Activated naive CD8-positive, alpha-beta T cell treated with anti-CD3 and anti-CD28 coated beads for 36 hours (primary cell): ENCODE measurements around the gene SPATA2L. TPM values are rescaled to one million over a fixed set of nuclear protein-coding genes. Genes with fewer than 3 reads are reported as not detected.

ENCODE experiments used
- DNase-seq: peaks from one replicate; pipeline ENCODE4 v3.0.0; 2021
- H3K27ac Mint-ChIP-seq: one replicate; pipeline ENCODE4 v1.8.0; 2022; ENCODE audit warnings: mild to moderate bottlenecking, moderate library complexity, mixed read lengths
- H3K27me3 Mint-ChIP-seq: one replicate; pipeline ENCODE4 v1.8.0; 2022; ENCODE audit warnings: mild to moderate bottlenecking, mixed read lengths
- H3K36me3 Mint-ChIP-seq: one replicate; pipeline ENCODE4 v1.8.0; 2021; ENCODE audit warnings: mild to moderate bottlenecking, mixed read lengths
- H3K4me1 Mint-ChIP-seq: one replicate; pipeline ENCODE4 v1.8.0; 2021; ENCODE audit warnings: mixed read lengths
- H3K4me3 Mint-ChIP-seq: one replicate; pipeline ENCODE4 v1.8.0; 2022; ENCODE audit warnings: mild to moderate bottlenecking, moderate library complexity, mixed read lengths
- H3K9me3 Mint-ChIP-seq: one replicate; pipeline ENCODE4 v1.8.0; 2022; ENCODE audit warnings: mixed read lengths
- total RNA-seq, 2 experiments: library from RNA; stranded (reverse); gene quantifications; one replicate each; pipeline ENCODE4 v1.2.3, GENCODE V29; 2021

The SPATA2L gene
- total RNA-seq, 2 experiments from 2014 or later, result 3.2 to 3.3 TPM

DNA sequence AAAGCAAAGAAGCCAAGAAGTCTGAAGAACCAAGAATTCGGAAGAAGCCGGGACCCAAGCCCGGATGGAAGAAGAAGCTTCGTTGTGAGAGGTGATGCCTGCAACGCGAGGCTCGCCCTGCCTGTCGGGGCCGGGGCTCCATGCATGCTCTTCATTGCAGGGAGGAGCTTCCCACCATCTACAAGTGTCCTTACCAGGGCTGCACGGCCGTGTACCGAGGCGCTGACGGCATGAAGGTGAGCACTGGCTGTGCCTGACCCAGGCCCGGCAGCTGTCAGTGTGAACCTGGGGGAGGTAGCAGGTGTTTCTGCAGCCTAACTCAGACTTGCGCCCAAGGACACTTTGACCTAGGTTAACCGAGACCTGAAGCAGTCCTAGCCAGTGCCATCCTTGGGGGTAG lies 31.8 kb upstream of the SPATA2L start:
- H3K4me1 Mint-ChIP-seq, result peaks cover 36% of the 10 kb centered on the region
- no peak for DNase-seq
- H3K4me3 Mint-ChIP-seq, result no peak overlapping the region
- H3K36me3 Mint-ChIP-seq, result peaks cover 51% of the 10 kb centered on the region
- H3K9me3 Mint-ChIP-seq, result no peaks in the 10 kb centered on the region
- no peak overlapping the region for H3K27ac Mint-ChIP-seq
- no peaks in the 10 kb centered on the region for H3K27me3 Mint-ChIP-seq

DNA sequence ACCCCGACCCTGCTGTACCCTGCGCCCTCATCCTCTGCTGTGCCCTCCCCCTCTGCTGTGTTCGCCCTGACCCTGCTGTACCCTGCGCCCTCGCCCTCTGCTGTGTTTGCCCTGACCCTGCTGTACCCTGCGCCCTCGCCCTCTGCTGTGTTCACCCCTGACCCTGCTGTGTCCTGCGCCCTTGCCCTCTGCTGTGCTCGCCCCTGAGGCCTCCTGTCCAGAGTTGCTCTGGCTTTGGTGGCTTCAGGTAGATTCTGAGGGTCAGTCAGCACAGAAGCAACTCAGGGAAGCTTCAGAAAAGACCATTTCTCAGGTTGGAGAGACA lies 31.4 kb upstream of the SPATA2L start:
- Mint-ChIP-seq H3K36me3 (peaks cover 49% of the 10 kb centered on the region), H3K27me3 (no peaks in the 10 kb centered on the region), H3K27ac (peak overlapping the region; percentile 80), H3K9me3 (no peaks in the 10 kb centered on the region), H3K4me3 (no peak overlapping the region), H3K4me1 (peaks cover 34% of the 10 kb centered on the region)
- DNase-seq, result no peak

DNA sequence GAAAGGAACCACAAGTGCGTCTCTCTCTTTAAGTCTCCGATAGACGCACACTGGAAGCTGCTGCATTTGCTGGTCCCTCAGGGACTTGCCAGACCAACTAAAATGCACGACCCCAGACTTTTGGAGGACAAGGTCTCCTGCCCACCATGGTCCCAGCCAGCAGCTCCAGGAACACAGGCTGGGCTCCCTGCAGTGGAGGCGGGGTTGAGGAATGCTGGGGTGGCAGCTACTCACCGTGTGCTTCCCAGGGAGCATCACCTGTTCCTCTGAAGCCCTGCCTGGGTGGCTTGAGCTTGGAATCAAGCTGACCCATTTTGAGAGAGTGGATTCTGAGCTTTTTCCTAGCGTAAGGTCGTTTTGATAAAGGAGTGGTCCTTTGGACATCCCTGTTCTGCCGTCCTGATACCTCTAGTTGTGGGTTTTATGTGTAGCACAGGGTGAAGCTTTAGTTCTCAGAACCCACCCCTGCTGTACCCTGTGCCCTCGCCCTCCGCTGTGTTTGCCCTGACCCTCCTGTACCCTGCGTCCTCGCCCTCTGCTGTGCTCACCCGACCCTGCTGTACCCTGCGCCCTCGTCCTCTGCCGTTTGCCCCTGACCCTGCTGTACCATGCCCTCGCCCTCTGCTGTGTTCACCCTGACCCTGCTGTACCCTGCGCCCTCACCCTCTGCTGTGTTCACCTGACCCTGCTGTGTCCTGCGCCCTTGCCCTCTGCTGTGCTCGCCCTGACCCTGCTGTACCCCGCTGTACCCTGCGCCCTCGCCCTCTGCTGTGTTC lies 30.8 kb upstream of the SPATA2L start:
- H3K4me1 Mint-ChIP-seq, result peaks cover 33% of the 10 kb centered on the region
- no peaks in the 10 kb centered on the region for H3K9me3 Mint-ChIP-seq
- DNase-seq, result no peak
- no peak overlapping the region for H3K4me3 Mint-ChIP-seq
- no peaks in the 10 kb centered on the region for H3K27me3 Mint-ChIP-seq
- peak overlapping the region; percentile 80 for H3K27ac Mint-ChIP-seq
- peaks cover 44% of the 10 kb centered on the region for H3K36me3 Mint-ChIP-seq

DNA sequence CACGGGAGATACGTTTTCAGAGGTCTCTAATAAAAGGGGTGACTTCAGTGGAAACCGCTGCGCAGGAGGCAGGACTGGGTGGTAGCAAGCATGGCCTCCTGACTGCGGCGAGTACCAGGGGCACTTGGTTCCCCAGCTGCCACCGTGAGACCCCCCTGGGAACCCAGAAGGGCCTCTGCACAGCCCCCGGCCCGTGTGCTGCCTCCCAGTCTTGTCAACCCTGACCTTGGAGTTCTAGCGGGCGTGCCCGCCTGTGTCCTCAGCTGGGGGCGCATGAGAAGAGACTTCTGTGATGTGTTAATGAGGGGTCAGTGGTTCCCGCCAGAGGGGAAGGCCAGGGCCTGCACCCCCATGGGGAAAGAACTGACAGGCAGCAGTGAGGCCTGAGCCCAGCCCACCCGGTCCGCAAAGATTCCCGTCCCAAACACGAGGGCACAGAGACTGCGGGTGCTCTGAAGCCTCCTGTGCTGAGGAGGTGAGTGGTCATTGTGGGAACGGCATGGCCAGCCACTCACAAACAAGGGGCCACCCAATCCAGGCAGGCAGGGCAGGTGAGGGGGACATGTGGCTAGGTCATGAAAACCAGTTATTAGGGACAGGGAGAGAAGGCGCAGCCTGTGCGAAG lies 29.2 kb upstream of the SPATA2L start:
- H3K4me1 Mint-ChIP-seq, result peaks cover 36% of the 10 kb centered on the region
- no peak overlapping the region for H3K4me3 Mint-ChIP-seq
- H3K9me3 Mint-ChIP-seq, result no peaks in the 10 kb centered on the region
- no peak for DNase-seq
- H3K27ac Mint-ChIP-seq, result no peak overlapping the region
- H3K36me3 Mint-ChIP-seq, result peaks cover 41% of the 10 kb centered on the region
- no peaks in the 10 kb centered on the region for H3K27me3 Mint-ChIP-seq

DNA sequence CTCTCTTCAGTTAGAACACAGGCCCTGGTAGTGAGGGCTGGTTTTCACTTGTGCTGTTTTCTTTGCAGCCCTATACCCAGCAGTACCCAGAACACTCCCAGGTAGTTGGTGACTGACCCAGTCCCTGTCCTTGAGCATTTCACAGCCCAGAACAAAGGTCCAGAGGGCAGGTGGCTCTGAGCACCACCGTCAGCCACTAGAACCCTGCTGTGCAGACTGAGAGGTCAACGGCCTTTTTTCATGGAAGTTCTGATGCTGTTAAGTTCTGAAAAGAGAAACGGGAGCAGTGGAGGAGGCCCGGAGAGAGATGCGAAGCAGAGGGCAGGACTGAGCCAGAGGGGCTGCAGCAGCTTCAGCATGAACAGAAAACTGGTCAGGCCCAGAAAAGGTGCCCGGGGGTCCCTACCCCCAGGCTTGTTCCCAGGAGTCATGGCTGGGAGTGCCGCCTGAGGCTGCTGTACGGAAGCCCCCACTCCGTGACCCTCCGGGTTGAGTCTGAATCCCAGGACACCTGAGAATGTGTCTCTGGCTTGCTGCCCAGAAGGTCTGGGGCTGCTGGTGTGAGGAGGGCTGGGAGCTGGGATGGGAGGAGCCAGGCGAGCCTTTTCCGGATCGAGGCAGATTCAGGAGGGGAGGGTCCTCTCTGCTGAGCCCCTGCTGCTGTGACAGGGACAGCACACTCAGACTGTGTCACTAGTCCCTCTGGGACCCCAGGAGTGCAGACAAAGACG lies 28.5 kb upstream of the SPATA2L start:
- Mint-ChIP-seq H3K36me3 (peaks cover 36% of the 10 kb centered on the region), H3K4me3 (no peak overlapping the region), H3K27ac (peak overlapping the region; percentile 42), H3K4me1 (peaks cover 34% of the 10 kb centered on the region), H3K9me3 (no peaks in the 10 kb centered on the region), H3K27me3 (no peaks in the 10 kb centered on the region)
- no peak for DNase-seq

DNA sequence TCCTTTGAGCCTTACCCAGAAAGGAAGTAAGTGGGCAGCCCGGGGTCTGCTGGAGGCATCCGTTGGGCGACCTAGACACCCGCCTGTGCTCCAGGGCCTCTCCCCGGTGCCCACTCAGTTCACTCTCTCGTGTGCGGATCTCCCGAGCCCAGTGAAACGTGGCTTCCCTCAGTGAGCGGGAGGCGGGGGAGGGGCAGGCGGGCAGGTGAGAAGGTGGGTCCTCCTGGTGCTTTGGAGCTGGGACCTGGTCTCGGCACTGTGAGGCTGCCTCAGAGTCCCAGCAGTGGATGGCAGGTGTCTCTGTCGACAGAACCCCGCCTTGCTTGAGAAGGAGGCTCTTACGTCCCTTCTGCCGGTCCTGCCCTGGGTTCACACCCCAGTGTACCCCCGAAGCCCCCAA lies 27.8 kb upstream of the SPATA2L start:
- H3K27me3 Mint-ChIP-seq, result no peaks in the 10 kb centered on the region
- no peak overlapping the region for H3K4me3 Mint-ChIP-seq
- DNase-seq, result no peak
- H3K4me1 Mint-ChIP-seq, result peaks cover 35% of the 10 kb centered on the region
- no peaks in the 10 kb centered on the region for H3K9me3 Mint-ChIP-seq
- H3K36me3 Mint-ChIP-seq, result peaks cover 33% of the 10 kb centered on the region
- H3K27ac Mint-ChIP-seq, result no peak overlapping the region

DNA sequence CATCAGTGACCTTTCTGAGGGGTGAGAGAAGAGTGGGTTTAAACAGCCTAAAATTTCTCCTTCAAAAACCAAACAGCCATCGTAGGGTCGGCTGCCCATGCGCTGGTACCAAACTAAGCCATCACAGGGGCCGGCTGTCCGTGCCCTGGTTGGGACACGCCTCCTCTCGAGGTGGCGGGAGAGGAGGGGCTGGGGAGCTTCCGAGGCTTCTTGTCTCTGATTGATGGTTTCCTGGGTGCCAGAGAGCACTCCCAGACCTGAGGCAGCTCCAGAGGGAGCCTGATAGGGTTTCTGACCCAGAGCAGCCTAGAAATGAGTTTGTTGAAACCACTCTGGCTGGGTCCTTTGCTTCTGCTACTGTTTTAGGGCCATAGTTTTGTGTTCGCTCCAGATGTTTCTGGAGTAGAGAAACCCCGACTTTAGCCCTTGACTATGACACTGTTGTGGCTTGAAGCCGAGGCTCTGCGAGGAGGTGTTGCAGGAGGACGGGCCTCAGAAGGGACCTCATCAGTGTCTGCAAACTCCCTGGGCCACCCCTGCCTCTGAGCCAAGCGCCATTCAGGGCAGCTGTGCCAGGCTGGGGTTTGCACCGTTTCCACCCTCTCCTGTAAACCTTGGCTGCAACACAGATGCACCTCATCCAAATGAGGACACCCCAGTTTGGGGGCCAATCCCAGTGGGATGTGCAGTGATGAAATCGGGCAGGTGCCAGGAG lies 26.1 kb upstream of the SPATA2L start:
- DNase-seq, result no peak
- Mint-ChIP-seq H3K9me3 (no peaks in the 10 kb centered on the region), H3K36me3 (peaks cover 34% of the 10 kb centered on the region), H3K4me1 (peaks cover 46% of the 10 kb centered on the region), H3K27ac (peak overlapping the region; percentile 23), H3K4me3 (peak overlapping the region; percentile 8), H3K27me3 (no peaks in the 10 kb centered on the region)

DNA sequence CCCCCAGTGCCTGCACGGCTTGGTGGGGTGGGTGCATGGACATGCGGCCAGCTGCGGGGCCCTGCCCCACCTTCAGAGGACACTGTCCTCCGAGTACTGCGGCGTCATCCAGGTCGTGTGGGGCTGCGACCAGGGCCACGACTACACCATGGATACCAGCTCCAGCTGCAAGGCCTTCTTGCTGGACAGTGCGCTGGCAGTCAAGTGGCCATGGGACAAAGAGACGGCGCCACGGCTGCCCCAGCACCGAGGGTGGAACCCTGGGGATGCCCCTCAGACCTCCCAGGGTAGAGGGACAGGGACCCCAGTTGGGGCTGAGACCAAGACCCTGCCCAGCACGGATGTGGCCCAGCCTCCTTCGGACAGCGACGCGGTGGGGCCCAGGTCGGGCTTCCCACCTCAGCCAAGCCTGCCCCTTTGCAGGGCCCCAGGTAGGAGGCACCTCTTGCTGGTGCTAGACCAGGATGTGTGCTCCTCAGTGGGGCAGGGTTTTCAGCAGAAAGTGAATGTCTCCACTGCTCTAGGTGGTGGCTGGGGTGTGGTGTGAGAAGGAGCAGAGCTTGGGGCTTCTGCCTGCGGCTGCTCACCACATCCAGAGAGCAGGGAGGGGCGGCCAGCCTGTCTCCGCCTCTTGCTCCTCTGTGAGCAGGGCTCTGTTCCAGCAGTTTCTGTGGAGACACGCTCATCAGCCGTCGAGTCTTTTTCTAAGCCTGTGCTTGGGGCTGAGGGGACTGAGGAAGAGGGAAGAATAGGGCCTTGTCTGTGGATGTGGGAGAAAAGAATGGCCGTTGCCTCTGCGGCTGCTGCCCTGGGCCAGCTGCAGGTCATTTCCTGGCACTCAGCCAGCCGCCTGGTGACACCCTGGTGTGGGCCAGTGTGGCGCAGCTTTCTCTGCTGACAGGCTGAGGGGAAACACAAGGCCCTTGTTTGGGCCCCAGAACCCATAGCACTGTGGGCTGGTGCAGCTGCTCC lies 22.1 kb upstream of the SPATA2L start:
- peaks cover 49% of the 10 kb centered on the region for H3K4me1 Mint-ChIP-seq
- peak overlapping the region; percentile 97 for H3K4me3 Mint-ChIP-seq
- peaks cover 26% of the 10 kb centered on the region for H3K36me3 Mint-ChIP-seq
- H3K27ac Mint-ChIP-seq, result peak overlapping the region; percentile 95
- H3K27me3 Mint-ChIP-seq, result no peaks in the 10 kb centered on the region
- no peaks in the 10 kb centered on the region for H3K9me3 Mint-ChIP-seq
- peak; percentile 86 for DNase-seq

DNA sequence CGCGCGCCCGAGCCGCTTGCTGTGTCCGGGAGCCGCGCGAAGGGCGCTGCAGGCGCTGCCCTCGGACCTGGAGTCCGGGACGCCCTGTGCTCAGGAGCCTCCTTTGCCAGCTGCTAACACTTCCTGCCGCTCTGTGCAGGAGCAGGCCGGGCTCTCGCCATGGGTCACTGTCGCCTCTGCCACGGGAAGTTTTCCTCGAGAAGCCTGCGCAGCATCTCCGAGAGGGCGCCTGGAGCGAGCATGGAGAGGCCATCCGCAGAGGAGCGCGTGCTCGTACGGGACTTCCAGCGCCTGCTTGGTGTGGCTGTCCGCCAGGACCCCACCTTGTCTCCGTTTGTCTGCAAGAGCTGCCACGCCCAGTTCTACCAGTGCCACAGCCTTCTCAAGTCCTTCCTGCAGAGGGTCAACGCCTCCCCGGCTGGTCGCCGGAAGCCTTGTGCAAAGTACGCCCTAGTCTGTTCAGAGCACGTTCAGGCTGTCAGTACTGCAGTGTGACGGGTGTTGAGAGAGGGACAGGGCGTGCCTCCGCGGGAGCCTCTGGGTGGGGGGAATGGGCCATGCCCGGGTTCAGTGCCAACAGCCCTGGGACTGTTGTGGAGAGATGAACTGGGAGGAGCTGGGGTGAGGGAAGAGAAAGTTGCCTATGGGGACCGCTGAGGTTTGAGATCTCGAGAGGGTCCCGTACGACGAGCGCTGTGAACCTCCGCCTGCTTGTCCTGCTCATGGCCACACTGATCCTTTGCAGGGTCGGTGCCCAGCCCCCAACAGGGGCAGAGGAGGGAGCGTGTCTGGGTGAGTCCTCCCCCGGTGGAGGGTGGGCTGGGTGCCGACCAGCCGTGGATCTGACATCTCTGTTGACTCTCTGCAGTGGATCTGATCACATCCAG lies 21.1 kb upstream of the SPATA2L start:
- Mint-ChIP-seq H3K4me3 (peak overlapping the region; percentile 97), H3K27me3 (no peaks in the 10 kb centered on the region), H3K4me1 (peaks cover 53% of the 10 kb centered on the region)

DNA sequence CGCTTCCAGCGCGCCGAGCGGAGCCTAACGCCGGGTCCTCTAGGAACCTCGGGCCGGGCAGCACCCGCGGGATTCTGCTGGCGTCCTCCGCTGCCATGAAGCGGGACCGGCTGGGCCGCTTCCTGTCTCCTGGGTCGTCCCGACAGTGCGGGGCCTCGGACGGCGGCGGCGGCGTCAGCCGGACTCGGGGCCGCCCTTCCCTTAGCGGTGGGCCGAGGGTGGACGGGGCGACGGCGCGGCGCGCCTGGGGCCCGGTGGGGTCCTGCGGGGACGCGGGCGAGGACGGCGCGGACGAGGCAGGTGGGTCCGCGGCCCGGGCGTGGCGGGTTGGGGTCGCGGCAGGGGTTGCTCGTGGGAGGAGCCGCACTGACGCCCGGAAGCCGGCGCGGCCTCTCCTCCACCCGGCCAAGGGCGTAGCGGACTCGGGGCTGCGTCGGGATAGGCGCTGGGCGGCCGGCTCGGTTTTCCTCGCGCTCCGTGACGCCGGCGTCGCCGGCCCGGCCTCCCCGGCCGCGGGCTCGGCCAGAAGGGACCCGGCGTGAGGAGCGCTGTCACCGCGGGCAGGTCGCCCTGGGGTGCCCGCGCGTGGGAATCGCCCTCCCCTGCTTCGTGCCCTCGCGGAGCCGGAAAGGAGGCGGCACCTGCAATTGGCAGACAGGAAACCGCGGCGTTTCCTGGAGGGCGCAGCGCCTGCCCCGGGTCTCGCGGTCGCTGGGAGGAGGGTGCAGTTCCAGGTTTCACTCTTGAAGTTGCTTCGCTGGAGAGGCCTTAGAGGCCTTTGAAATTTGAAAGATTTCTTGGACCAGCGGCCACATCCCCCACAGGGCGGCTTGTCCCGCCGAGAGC lies 20.3 kb upstream of the SPATA2L start:
- peak; percentile 83 for DNase-seq
- peaks cover 35% of the 10 kb centered on the region for H3K36me3 Mint-ChIP-seq
- H3K9me3 Mint-ChIP-seq, result no peaks in the 10 kb centered on the region
- H3K27me3 Mint-ChIP-seq, result no peaks in the 10 kb centered on the region
- H3K27ac Mint-ChIP-seq, result peak overlapping the region; percentile 95
- peak overlapping the region; percentile 97 for H3K4me3 Mint-ChIP-seq
- peaks cover 44% of the 10 kb centered on the region for H3K4me1 Mint-ChIP-seq

More for the DNA sequence above, 21.1 kb upstream of the SPATA2L start:
- Mint-ChIP-seq H3K27ac (peak overlapping the region; percentile 95), H3K36me3 (peaks cover 33% of the 10 kb centered on the region), H3K9me3 (no peaks in the 10 kb centered on the region)
- DNase-seq, result peak; percentile 75

DNA sequence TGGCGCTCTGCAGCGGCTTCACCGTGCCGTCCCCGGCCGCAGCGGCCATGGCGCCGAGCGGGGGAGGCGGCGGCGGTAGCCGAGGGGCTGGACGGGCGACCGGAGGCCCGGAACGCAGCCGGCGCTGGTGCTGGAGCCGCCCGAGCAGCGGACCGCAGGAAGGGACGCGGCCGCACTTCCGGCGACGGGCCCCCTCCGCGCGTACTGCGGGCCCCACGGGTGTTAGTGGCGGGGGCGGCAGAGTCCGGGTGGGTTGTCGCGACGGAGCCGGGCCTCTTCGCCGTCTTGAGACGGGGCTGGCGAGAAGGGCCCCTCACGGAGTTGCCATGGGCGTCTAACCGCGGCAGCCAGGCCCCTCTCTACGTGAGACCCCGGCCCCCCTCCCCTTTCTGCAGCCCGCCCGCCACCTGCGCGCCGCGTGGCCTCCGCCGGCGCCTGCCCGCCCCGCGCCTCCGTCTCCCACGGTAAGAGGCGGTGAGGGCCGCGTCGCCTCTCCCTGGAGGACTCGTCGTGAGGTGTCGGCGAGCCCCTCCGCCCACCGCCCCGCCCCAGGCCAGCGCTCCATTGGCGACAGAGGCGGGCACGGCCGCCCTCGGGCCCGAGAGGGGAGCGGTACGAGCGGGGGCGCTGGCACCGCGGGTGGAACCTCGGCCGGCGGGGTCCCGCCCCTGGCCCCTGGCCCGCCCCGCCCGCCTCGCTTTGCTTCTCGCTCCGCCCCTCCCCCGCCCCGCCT lies 19.5 kb upstream of the SPATA2L start, which contains the start of the genes VPS9D1 and ZNF276:
VPS9D1 (minus strand) TSS at position 86 of the 733 bp plus-strand sequence; CDS start at position 49, 37 bp downstream.
ZNF276 (plus strand) TSS at position 725 of the 733 bp plus-strand sequence. CDS start 104 bp downstream, outside the sequence.
- H3K4me3 Mint-ChIP-seq, result peak within 1 kb of the TSS; percentile 97
- H3K27me3 Mint-ChIP-seq, result no peaks in the 10 kb centered on the region
- peaks cover 39% of the 10 kb centered on the region for H3K36me3 Mint-ChIP-seq
- DNase-seq, result peak; percentile 87
- H3K4me1 Mint-ChIP-seq, result peaks cover 40% of the 10 kb centered on the region
- H3K27ac Mint-ChIP-seq, result peak within 1 kb of the TSS; percentile 95
- no peaks in the 10 kb centered on the region for H3K9me3 Mint-ChIP-seq

DNA sequence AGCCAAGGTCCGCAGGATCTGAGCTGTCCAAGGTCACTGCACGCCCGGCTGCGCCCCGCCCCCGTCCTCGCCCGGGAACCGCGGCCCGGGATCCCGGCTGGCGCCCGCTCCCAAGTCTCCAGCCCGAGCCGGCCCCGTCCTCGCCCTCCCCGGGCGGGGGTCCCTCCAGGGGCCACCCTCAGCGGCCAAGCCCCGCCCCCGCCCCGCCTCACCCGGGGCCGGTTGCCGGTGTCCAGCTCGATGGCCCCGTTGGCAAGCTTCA lies 19.0 kb upstream of the SPATA2L start:
- DNase-seq, result no peak
- Mint-ChIP-seq H3K36me3 (peaks cover 40% of the 10 kb centered on the region), H3K4me3 (peak overlapping the region; percentile 78), H3K27ac (peak overlapping the region; percentile 63), H3K9me3 (no peaks in the 10 kb centered on the region), H3K4me1 (peaks cover 40% of the 10 kb centered on the region), H3K27me3 (no peaks in the 10 kb centered on the region)
